ENCODE measurements around the gene FHIT. TPM values are rescaled to one million over a fixed set of nuclear protein-coding genes. Genes with fewer than 3 reads are reported as not detected.
A peak's percentile ranks its signal among the peaks of the same experiment; 100 is the strongest.

Gene FHIT
- total and polyA plus RNA-seq, 11 donors = 4.2 to 26.8 (median 16.5) TPM

GRCh38 chr3:59793976-59794375, 1457.3 kb downstream of the FHIT start:
- no peak for DNase-seq
- 88 to 91% (median 90%) methylated on average over 12 of the region's 12 CpGs for WGBS, 4 donors

GRCh38 chr3:59791774-59792308, 1459.4 kb downstream of the FHIT start:
- ATAC-seq (no peak), DNase-seq (no peak)
- Histone ChIP-seq H3K27ac (no peak overlapping the region), H3K4me1 (peaks cover 0 to 6% (median 0%) of the 10 kb centered on the region in 12 donors), H3K9me3 (no peaks in the 10 kb centered on the region), H3K27me3 (no peaks in the 10 kb centered on the region), H3K4me3 (no peak overlapping the region), H3K36me3 (no peaks in the 10 kb centered on the region)
- intact Hi-C loops (cut with DNase I) = no loop called here
- no peak for TF ChIP-seq CTCF (IDR thresholded peaks at IDR 0.05)
- TF ChIP-seq POLR2A (IDR thresholded peaks at IDR 0.05) = no peak
- 74 to 97% (median 90%) methylated on average over 3 of the region's 3 CpGs for WGBS, 4 donors

More at GRCh38 chr3:59793976-59794375, 1457.3 kb downstream of the FHIT start:
- Histone ChIP-seq H3K4me1 (peaks cover 0 to 6% (median 0%) of the 10 kb centered on the region in 12 donors), H3K27me3 (no peaks in the 10 kb centered on the region), H3K27ac (no peak overlapping the region), H3K4me3 (no peak overlapping the region), H3K9me3 (no peaks in the 10 kb centered on the region), H3K36me3 (no peaks in the 10 kb centered on the region)
- intact Hi-C loops (cut with DNase I) = no loop called here
- ATAC-seq = no peak
- TF ChIP-seq POLR2A (IDR thresholded peaks at IDR 0.05) (no peak), CTCF (IDR thresholded peaks at IDR 0.05) (no peak)

- TF ChIP-seq POLR2A (IDR thresholded peaks at IDR 0.05) = no peak
- no peak for TF ChIP-seq CTCF (IDR thresholded peaks at IDR 0.05)
- Histone ChIP-seq H3K36me3 (no peaks in the 10 kb centered on the region), H3K4me3 (no peak overlapping the region), H3K4me1 (peaks cover 0 to 6% (median 0%) of the 10 kb centered on the region in 12 donors), H3K9me3 (no peaks in the 10 kb centered on the region), H3K27ac (no peak overlapping the region), H3K27me3 (no peaks in the 10 kb centered on the region)
- no peak for DNase-seq
- 40 to 54% (median 49%) methylated on average over 1 of the region's 1 CpG for WGBS, 4 donors
- intact Hi-C loops (cut with DNase I) = no loop called here
- ATAC-seq = peak in 1 of 4 donors; percentile 34
Measured at GRCh38 chr3:59790241-59790640, 1461.0 kb downstream of the FHIT start.

- no peak for ATAC-seq
Measured at GRCh38 chr3:59788801-59789200, 1462.5 kb downstream of the FHIT start.

More at GRCh38 chr3:59788801-59789200, 1462.5 kb downstream of the FHIT start:
- Histone ChIP-seq H3K9me3 (no peaks in the 10 kb centered on the region), H3K27me3 (no peaks in the 10 kb centered on the region), H3K4me3 (no peak overlapping the region), H3K27ac (no peak overlapping the region), H3K4me1 (peaks cover 0 to 6% (median 0%) of the 10 kb centered on the region in 12 donors), H3K36me3 (no peaks in the 10 kb centered on the region)
- TF ChIP-seq POLR2A (IDR thresholded peaks at IDR 0.05) (no peak), CTCF (IDR thresholded peaks at IDR 0.05) (no peak)
- 93 to 95% (median 95%) methylated on average over 4 of the region's 4 CpGs for WGBS, 4 donors
- no peak for DNase-seq
- intact Hi-C loops (cut with DNase I) = no loop called here
